K562 (cell line): ENCODE measurements around the gene NXT1. TPM values are rescaled to one million over a fixed set of nuclear protein-coding genes. Genes with fewer than 3 reads are reported as not detected.

Experiments used
- ATAC-seq: fragments of 200-7000 bp; cut with Tn5 transposase; 3 replicates; pipeline ENCODE4 v1.9.1; 2020; ENCODE audit warnings: moderate library complexity
- BruUV-seq: library from RNA; stranded (reverse); fragments of 400-500 nt; replicated peaks from 2 replicates; lab custom pipeline; 2021; lab: Mats Ljungman, UMichigan
- CTCF ChIA-PET: fragments of 300-600 bp; formaldehyde crosslinking; extraction: SDS; loops from one replicate; lab custom pipeline; 2021; ENCODE audit warnings: low intra/inter-chr PET ratio; lab: Yijun Ruan, JAX
- POLR2A ChIA-PET: fragments of 300-600, 350-650 bp; sonication (Branson Sonifier 250); formaldehyde crosslinking; extraction: SDS; loops from one replicate; lab custom pipeline; 2021; ENCODE audit warnings: antibody characterized with exemption, inconsistent platforms; lab: Yijun Ruan, JAX
- DNase-seq, 4 experiments: peaks; one replicate each; pipeline versions ENCODE4 v3.0.0 to v3.0.0-alpha.2; 2011 to 2018; ENCODE audit warnings: low spot score in 3 of 4, mixed read lengths in 3 of 4; ENCODE audit errors: extremely low read depth in 1 of 4
- FAIRE-seq: peaks from 2 replicates; lab custom pipeline; 2011; peaks lifted over from hg19 to GRCh38; lab: Jason Lieb, UNC
- H2AFZ ChIP-seq: 2 replicates; pipeline ENCODE4 v1.6.0; 2011; ENCODE audit warnings: low read depth, low read length, control low read depth, inconsistent platforms
- H3K27ac ChIP-seq: fragments of 200-600 bp; 3 replicates; pipeline ENCODE4 v1.8.0; 2011; ENCODE audit warnings: low read depth, mild to moderate bottlenecking, control low read depth, inconsistent platforms, low read length, moderate library complexity, mixed read lengths; ENCODE audit errors: extremely low read depth
- H3K27me3 ChIP-seq, 2 experiments: fragments of 300-600 bp in 1 of 2; 2 replicates in 1 of 2; 3 replicates in 1 of 2; pipeline versions ENCODE4 v1.6.0 to v1.8.0; 2011; ENCODE audit warnings: inconsistent platforms in 2 of 2, low read length in 2 of 2, mild to moderate bottlenecking in 1 of 2, mixed read lengths in 1 of 2, moderate library complexity in 1 of 2; ENCODE audit not compliant: control insufficient read depth in 2 of 2, insufficient read depth in 2 of 2
- H3K36me3 ChIP-seq: fragments of 300-600 bp; 3 replicates; pipeline ENCODE4 v1.8.0; 2011; ENCODE audit warnings: mild to moderate bottlenecking, low read length, inconsistent platforms; ENCODE audit not compliant: control insufficient read depth, insufficient read depth
- H3K4me1 ChIP-seq, 2 experiments: fragments of 200-600 bp in 1 of 2; replicated peaks in 1 of 2; 2 replicates in 1 of 2; 3 replicates in 1 of 2; pipeline versions ENCODE4 v1.5.1 to v1.8.0; 2011; ENCODE audit warnings: inconsistent platforms in 2 of 2, low read length in 2 of 2, mild to moderate bottlenecking in 1 of 2, mixed read lengths in 1 of 2, moderate library complexity in 1 of 2; ENCODE audit not compliant: control insufficient read depth in 2 of 2, insufficient read depth in 2 of 2
- H3K4me2 ChIP-seq: 2 replicates; pipeline ENCODE4 v1.6.1; 2011; ENCODE audit warnings: low read length, control low read depth, inconsistent platforms, mixed read lengths; ENCODE audit not compliant: insufficient read depth
- H3K4me3 ChIP-seq: fragments of 200-600 bp; sonication (generic), shearing (Covaris generic); 2 replicates; pipeline ENCODE4 v1.5.1; 2016; ENCODE audit warnings: control low read depth, inconsistent platforms
- H3K79me2 ChIP-seq: fragments of 200-600 bp; 3 replicates; pipeline ENCODE4 v1.8.0; 2011; ENCODE audit warnings: low read length, inconsistent platforms; ENCODE audit not compliant: control insufficient read depth, insufficient read depth
- H3K9ac ChIP-seq, 2 experiments: 2 replicates each; pipeline versions ENCODE4 v1.6.0 to v1.6.1; 2011; ENCODE audit warnings: low read depth in 2 of 2, low read length in 2 of 2, control low read depth in 1 of 2, inconsistent platforms in 1 of 2, mild to moderate bottlenecking in 1 of 2, mixed read lengths in 1 of 2; ENCODE audit not compliant: insufficient read depth in 1 of 2
- H3K9me1 ChIP-seq: one replicate; pipeline ENCODE4 v1.6.0; 2011; ENCODE audit warnings: inconsistent platforms, mild to moderate bottlenecking, low read length, moderate library complexity; ENCODE audit not compliant: control insufficient read depth, insufficient read depth
- H3K9me3 ChIP-seq: replicated peaks from 2 replicates; pipeline ENCODE4 v1.5.1; 2011; ENCODE audit warnings: low read depth, low read length, inconsistent platforms; ENCODE audit not compliant: control insufficient read depth, insufficient read depth
- H4K20me1 ChIP-seq: replicated peaks from 2 replicates; pipeline ENCODE4 v1.6.1; 2011; ENCODE audit warnings: low read length, inconsistent platforms, mixed read lengths; ENCODE audit not compliant: control insufficient read depth, insufficient read depth
- HCFC1 ChIP-seq: IDR thresholded peaks from 2 replicates; pipeline ENCODE4 v1.6.1; 2012; ENCODE audit warnings: low read depth, low read length, improper control_type of control experiment
- HDAC8 ChIP-seq: fragments of 450-650 bp; IDR thresholded peaks from 2 replicates; pipeline ENCODE4 v1.6.1; 2016; ENCODE audit warnings: mild to moderate bottlenecking, missing genetic modification characterization, moderate library complexity, missing compliant biosample characterization
- MXI1 ChIP-seq: IDR thresholded peaks from 2 replicates; pipeline ENCODE4 v1.6.1; 2011; ENCODE audit warnings: low read depth, mild to moderate bottlenecking, improper control_type of control experiment, low read length
- PHTF2 ChIP-seq: fragments of 250-450 bp; sonication (Bioruptor Pico); IDR thresholded peaks from 2 replicates; pipeline ENCODE4 v1.5.0; 2021; ENCODE audit warnings: mild to moderate bottlenecking
- SIN3A ChIP-seq, 2 experiments: fragments of 150-350 bp in 1 of 2; IDR thresholded peaks; 2 replicates each; pipeline ENCODE4 v1.6.1; 2011 to 2016; ENCODE audit warnings: borderline replicate concordance in 2 of 2, low read depth in 2 of 2, low read length in 2 of 2, mild to moderate bottlenecking in 2 of 2, moderate library complexity in 2 of 2; ENCODE audit not compliant: control insufficient read depth in 1 of 2
- ZBTB7A ChIP-seq: IDR thresholded peaks from 2 replicates; pipeline ENCODE4 v1.6.1; 2011; ENCODE audit warnings: low read depth, mild to moderate bottlenecking, low read length, moderate library complexity, borderline replicate concordance; ENCODE audit not compliant: control insufficient read depth
- WGBS: fragments of 100-300 bp; shearing (Covaris generic); methylation state at CpG from one replicate; pipeline ENCODE4 v1.1.6; 2016; ENCODE audit warnings: low coverage, mixed read lengths; ENCODE audit not compliant: insufficient coverage; ENCODE audit errors: missing lambda C conversion rate; 5-methylcytosine and 5-hydroxymethylcytosine counted together
- in situ Hi-C: fragments of 300-500 bp; cut with MboI; formaldehyde crosslinking; loops from 4 replicates; pipeline ENCODE4 v1.15.0; 2018; ENCODE audit warnings: inconsistent platforms, mixed read lengths
- intact Hi-C: fragments of 100-400 bp; cut with micrococcal nuclease; formaldehyde crosslinking; loops from 2 replicates; pipeline ENCODE4 v1.14.2; 2022
- polyA plus RNA-seq, 8 experiments: library from polyadenylated mRNA; depleted of rRNA in 4 of 8; stranded (reverse) in 5 of 8; unstranded in 3 of 8; fragments of >200 nt; fragmentation: Nextera tagmentation in 2 of 8; fragmentation: Illumina TruSeq in 1 of 8; extraction: Ambion mirVana in 2 of 8; extraction: Trizol in 1 of 8; gene quantifications; 2 replicates each; pipeline versions ENCODE4 v1.2.1 to v1.2.3, GENCODE V29; 2011 to 2014; ENCODE audit warnings: inconsistent platforms in 1 of 8, missing spikeins in 1 of 8
- total RNA-seq, 7 experiments: library from RNA; depleted of rRNA in 6 of 7; stranded (reverse); fragments of >200 nt in 6 of 7; fragmentation: Illumina TruSeq in 2 of 7; extraction: Trizol in 2 of 7; gene quantifications; 2 replicates each; pipeline versions ENCODE4 v1.2.1 to v1.2.3, GENCODE V29; 2011 to 2021; ENCODE audit warnings: low replicate concordance in 1 of 7
- TF ChIP-seq, protein P1 (sequence below), 2 experiments: fragments of 450-650 bp; conservative IDR thresholded peaks; 2 replicates each; pipeline ENCODE4 v1.6.1; 2017; ENCODE audit warnings: mild to moderate bottlenecking in 2 of 2, moderate library complexity in 2 of 2
- TF ChIP-seq, protein P2 (sequence below): sonication (generic); formaldehyde crosslinking; IDR thresholded peaks from 2 replicates; pipeline ENCODE4 v1.8.0; 2022; ENCODE audit warnings: mild to moderate bottlenecking, missing genetic modification reagents
- TF ChIP-seq, protein P3 (sequence below): fragments of 450-650 bp; IDR thresholded peaks from 2 replicates; pipeline ENCODE4 v1.6.1; 2016

Gene NXT1
- total and polyA plus RNA-seq, 9 of the 15 experiments (the other 6 are each of a cell fraction or from before 2014, with no cell fraction given) = 7.7 to 50.9 (median 35.6) TPM

DNA sequence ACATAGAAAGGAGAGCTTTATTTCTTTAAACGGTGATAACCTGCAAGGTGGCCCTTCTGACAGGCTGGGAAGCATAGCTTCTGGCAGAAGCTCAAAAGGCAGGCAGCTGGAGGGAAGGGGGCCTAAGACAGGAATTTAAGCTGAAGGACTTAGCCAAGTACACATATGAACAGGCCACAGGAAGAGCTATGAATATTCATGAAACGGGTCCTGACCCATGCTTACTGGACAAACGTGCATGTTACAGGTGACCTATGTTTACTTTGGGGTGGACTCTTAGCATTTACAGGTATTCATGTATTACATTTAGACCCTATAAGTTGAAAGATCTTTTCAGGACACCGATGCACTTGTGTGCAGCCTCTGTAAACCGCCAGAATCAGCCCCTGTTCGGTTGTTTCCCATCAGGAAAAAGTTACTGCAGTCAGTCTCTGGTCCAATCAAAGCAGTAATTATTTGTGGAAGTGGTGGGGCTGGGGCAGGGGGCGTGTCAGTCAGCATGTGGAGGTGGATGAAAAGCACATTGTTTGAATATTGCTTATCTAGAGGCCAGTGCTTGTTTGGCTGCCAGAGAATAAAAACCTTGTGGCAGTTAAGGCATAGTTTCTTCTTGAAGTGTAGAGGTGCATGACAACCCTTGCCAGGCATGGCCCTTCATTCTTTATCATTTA is 8.5 kb downstream of the NXT1 start:
- no TSS peak for BruUV-seq
- in situ Hi-C loops = no loop called here
- POLR2A ChIA-PET = interaction anchor here (0.7 to 1.2 kb wide), 2 partner anchors 8 to 134 kb away, joined by 4 read pairs; no protein-coding TSS in a partner anchor
- 8% methylated on average over 7 of the region's 7 CpGs for WGBS
- Histone ChIP-seq H3K27ac (peak overlapping the region; percentile 30), H3K9ac (peak overlapping the region in 1 of 2 experiments; percentile 51; a peak in 1 of 4 replicates), H4K20me1 (peaks cover 8% of the 10 kb centered on the region; the same call in 1 of the 2 replicates), H3K9me3 (no peaks in the 10 kb centered on the region), H3K4me2 (peak overlapping the region; percentile 70), H2AFZ (peak overlapping the region; percentile 71), H3K79me2 (peaks cover 37% of the 10 kb centered on the region), H3K9me1 (no peaks in the 10 kb centered on the region), H3K36me3 (peaks cover 26% of the 10 kb centered on the region; the same call in 2 of the 3 replicates), H3K4me3 (0 out of 2 replicates have a peak overlapping the region, but pooled peaks have one; percentile 20), H3K4me1 (peaks cover 28 to 34% of the 10 kb centered on the region in 2 experiments), H3K27me3 (no peaks in the 10 kb centered on the region)
- CTCF ChIA-PET = no interaction called here
- intact Hi-C loops = loop anchor here (5.0 kb wide), 1 partner anchor 63 kb away; the partner anchor contains the start of gene NAPB
- DNase-seq (peak in 1 of 4 experiments; percentile 53), FAIRE-seq (peak; percentile 80), ATAC-seq (no peak)
- TF ChIP-seq, protein P1, sequence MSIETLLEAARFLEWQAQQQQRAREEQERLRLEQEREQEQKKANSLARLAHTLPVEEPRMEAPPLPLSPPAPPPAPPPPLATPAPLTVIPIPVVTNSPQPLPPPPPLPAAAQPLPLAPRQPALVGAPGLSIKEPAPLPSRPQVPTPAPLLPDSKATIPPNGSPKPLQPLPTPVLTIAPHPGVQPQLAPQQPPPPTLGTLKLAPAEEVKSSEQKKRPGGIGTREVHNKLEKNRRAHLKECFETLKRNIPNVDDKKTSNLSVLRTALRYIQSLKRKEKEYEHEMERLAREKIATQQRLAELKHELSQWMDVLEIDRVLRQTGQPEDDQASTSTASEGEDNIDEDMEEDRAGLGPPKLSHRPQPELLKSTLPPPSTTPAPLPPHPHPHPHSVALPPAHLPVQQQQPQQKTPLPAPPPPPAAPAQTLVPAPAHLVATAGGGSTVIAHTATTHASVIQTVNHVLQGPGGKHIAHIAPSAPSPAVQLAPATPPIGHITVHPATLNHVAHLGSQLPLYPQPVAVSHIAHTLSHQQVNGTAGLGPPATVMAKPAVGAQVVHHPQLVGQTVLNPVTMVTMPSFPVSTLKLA (conservative IDR thresholded peaks at IDR 0.05) = peak; percentile 29 to 69; a peak in 3 of 4 replicates
- TF ChIP-seq HDAC8 (tag) = no peak
- no peak for TF ChIP-seq PHTF2 (CRISPR knock-in tag)
- peak; percentile 80 for TF ChIP-seq MXI1
- TF ChIP-seq, protein P2, sequence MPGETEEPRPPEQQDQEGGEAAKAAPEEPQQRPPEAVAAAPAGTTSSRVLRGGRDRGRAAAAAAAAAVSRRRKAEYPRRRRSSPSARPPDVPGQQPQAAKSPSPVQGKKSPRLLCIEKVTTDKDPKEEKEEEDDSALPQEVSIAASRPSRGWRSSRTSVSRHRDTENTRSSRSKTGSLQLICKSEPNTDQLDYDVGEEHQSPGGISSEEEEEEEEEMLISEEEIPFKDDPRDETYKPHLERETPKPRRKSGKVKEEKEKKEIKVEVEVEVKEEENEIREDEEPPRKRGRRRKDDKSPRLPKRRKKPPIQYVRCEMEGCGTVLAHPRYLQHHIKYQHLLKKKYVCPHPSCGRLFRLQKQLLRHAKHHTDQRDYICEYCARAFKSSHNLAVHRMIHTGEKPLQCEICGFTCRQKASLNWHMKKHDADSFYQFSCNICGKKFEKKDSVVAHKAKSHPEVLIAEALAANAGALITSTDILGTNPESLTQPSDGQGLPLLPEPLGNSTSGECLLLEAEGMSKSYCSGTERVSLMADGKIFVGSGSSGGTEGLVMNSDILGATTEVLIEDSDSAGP (CRISPR knock-in tag) = no peak
- no peak for TF ChIP-seq HCFC1
- TF ChIP-seq, protein P3, sequence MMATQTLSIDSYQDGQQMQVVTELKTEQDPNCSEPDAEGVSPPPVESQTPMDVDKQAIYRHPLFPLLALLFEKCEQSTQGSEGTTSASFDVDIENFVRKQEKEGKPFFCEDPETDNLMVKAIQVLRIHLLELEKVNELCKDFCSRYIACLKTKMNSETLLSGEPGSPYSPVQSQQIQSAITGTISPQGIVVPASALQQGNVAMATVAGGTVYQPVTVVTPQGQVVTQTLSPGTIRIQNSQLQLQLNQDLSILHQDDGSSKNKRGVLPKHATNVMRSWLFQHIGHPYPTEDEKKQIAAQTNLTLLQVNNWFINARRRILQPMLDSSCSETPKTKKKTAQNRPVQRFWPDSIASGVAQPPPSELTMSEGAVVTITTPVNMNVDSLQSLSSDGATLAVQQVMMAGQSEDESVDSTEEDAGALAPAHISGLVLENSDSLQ = peak; percentile 70
- TF ChIP-seq ZBTB7A = no peak
- peak in 1 of 2 experiments; percentile 59; a peak in 1 of 4 replicates for TF ChIP-seq SIN3A (IDR thresholded peaks at IDR 0.05; ENCODE audit: borderline replicate concordance in 2 of 2, control insufficient read depth in 1 of 2, low read depth in 2 of 2, low read length in 2 of 2)
